ENCODE data around the gene FBXO15.

FBXO15 gene

DNA sequence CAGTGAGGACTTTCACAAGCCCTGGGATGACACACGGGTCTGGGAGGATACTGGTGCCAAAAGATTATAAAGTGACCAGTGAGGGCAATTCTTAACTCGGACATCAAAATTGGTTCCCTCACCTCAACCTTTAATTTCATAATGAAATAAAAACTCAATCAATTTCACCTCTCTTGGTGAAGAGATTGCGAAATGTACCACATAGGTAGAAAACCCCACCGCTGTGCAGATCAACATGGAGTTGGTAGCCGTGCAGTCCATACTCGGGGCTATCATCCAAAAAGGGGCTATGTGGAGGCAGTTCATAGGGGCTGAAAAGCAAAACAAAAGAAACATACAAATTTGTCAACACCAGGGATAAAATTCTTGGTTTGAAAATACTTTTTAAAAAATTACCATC is 24.4 kb downstream of the FBXO15 start:
- no peak for DNase-seq (ENCODE audit: low read depth)
- H3K4me3 ChIP-seq (ENCODE audit: low read depth, low read length): no peak overlapping the region

DNA sequence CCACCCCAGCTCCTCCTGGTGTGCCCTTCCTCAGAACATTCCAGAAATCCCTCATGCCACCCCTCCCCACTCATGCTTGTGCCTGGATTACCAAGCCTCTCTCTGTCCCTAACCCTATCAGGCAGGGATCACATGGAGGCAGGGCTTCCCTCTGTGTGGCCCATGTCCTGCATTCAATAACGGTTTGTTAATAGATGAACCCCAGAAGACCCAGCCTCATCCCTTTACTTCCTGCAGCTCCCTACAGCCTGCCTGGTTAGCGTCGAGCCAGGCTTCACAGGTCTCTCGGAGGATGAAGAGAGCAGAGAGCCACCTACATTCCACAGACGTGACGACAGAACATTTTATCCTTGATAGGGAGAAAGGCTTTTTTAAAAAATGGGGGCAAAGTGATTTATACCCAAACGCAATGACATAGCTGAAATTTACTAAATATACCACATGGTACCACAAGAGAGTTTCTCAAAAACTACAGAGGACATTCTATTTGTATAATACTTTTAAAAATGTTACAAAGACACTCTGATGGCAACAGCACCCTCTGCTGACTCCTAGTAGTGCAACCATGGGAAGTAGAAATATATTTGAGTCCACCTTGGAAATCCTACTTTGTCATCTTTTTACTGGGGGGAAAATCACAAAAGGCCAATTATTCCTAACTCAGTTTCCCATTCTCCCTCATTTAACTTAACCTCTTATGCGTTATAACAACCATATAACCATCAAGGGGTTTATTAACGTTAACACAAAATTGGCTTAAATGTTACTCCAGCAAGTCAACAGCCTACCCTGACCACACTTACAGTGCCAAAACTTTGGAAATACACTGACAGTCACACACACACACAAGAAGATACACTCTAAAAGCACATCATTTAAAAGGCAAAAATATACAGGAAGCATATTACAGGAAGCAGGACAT is 30.7 kb downstream of the FBXO15 start:
- DNase-seq (ENCODE audit: low read depth): no peak
- no peak overlapping the region for H3K4me3 ChIP-seq (ENCODE audit: low read depth, low read length)

DNA sequence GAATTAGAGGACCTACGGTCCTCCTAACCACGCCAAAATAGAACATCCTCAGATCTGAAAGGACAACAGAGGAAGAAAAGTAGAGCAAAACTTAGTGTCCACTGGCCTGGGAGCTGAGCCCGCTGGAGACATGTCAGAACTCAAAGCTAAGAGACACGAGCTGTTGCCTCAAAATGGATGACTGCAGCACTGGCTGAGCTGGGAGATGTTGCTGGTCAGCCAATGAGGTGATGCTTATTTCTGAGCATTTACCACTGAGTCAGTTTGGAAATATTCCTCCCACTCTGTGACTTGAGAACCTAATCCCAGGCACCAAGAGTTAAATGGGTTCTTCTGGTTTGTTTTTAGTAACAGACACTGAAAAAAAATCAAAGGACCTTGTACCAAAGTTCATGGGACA is 32.6 kb downstream of the FBXO15 start:
- no peak overlapping the region for H3K4me3 ChIP-seq (ENCODE audit: low read depth, low read length)
- DNase-seq (ENCODE audit: low read depth): peak; percentile 43

DNA sequence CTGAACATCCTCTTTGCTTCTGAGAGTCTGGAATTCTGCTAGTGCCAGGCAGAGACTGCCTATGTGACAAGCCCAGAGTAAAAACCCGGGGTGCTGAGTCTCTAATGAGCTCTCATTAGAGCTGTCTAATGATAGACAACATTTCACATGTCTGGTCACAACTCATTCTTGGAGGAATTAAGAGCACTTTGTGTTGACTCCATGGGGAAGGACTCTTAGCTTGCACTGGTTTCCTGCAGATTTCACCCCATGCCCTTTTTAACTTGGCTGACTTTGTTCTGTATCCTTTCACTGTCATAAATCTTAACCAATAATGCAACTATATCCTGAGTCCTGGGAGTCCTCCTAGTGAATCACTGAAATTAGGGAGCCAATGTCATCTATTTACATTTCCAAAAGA is 33.5 kb downstream of the FBXO15 start:
- no peak overlapping the region for H3K4me3 ChIP-seq (ENCODE audit: low read depth, low read length)
- peak; percentile 16 for DNase-seq (ENCODE audit: low read depth)

DNA sequence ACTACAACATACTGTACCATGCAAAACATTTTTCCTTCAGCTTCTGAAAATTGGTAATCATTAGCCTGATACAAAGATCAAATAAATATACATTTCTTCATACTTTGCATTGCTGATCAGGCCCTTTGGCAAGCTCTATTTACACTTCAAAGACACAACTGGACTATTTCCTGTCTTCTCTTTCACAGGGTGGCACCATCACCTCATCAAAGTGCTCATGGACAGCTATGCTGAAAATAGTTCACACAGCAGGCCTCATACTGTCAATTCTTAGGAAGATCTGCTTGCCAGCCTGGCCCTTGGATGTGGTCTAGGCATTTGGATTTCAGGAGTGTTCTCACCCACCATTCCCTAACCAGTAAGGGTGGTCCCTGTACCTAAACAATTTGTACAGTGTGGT is 33.9 kb downstream of the FBXO15 start:
- no peak for DNase-seq (ENCODE audit: low read depth)
- H3K4me3 ChIP-seq (ENCODE audit: low read depth, low read length): no peak overlapping the region

DNA sequence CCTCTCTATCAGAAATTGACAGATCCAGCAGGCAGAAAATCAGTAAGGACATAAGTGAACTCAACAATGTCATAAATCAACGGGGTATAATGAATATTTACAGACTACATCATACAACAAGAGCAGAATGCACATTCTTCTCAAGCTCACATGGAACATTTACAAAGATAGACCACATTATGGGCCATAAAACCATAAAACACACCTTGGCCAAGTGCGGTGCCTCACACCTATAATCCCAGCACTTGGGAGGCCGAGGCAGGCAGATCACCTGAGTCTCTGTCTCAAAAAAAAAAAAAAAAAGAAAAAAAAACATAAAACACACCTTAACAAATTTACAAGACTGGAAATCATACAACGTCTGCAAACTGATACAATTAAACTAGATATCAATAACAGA is 36.7 kb downstream of the FBXO15 start:
- no peak for DNase-seq (ENCODE audit: low read depth)
- no peak overlapping the region for H3K4me3 ChIP-seq (ENCODE audit: low read depth, low read length)

DNA sequence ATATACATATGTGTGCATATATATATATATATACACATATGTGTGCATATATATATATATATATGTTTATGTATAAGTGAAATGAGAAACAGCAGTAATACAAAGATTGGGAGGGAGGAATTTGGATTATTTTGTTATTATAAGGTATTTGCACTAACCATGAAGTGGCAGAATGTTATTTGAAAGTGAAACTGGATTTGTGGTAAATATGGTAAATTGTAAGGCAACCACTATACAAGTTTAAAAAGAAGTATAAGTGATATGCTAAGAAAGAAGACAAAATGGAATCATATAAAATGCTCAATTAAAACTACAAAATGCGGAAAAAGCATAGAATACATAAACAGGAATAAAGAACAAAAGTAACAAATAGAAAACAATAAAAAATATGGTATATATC is 37.5 kb downstream of the FBXO15 start:
- no peak overlapping the region for H3K4me3 ChIP-seq (ENCODE audit: low read depth, low read length)
- no peak for DNase-seq (ENCODE audit: low read depth)

DNA sequence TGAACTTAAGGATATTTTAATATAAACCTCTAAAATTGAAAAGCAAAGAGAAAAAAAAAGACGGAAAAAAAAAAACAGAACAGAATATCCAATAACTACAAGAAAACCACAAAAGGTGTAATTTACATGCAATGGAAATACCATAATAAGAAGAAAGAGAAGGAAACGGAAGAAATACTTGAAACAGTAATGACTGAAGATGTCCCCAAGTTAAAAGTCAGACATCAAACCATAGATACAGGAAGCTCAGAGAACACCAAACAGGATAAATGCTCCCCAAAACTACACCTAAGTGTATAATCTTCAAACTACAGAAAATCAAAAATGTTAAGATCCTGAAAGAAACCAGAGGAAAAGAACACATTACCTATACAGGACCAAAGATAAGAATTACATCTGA is 39.2 kb downstream of the FBXO15 start:
- no peak overlapping the region for H3K4me3 ChIP-seq (ENCODE audit: low read depth, low read length)
- DNase-seq (ENCODE audit: low read depth): no peak

DNA sequence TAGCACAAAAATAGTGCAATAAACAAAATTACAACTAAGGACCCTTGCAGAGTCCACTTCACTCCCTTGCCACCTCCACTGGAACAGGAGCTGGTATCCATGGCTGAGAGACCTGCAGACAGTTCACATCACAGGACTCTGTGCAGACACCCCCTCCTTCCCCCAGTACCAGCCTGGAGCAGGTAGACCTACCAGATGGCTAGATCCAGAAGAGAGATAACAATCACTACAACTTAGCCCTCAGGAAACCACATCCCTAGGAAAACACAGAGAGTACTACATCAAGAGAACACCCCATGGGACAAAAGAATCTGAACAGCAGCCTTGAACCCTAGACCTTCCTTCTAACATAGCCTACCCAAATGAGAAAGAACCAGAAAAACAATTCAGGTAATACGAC is 49.8 kb downstream of the FBXO15 start:
- DNase-seq (ENCODE audit: low read depth): no peak
- no peak overlapping the region for H3K4me3 ChIP-seq (ENCODE audit: low read depth, low read length)

DNA sequence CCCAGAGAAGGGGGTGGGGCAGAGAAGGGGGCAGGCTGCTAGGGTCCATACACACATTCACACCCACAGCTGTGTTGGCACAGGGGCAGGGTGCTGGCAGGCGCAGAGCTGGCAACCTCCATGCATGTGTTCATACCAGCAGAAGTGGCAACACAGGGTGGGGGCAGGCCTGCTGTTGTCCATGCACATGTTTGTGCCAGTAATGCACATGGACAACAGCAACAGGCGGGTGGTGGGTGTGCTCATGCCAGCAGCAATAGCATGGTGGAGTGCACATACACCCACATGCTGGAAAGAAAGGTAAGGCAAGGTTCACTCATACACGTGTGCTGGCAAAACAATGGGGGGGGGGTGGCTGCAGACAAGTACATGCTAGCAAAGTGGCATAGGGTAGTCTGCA is 54.7 kb downstream of the FBXO15 start:
- no peak overlapping the region for H3K4me3 ChIP-seq (ENCODE audit: low read depth, low read length)
- DNase-seq (ENCODE audit: low read depth): no peak

DNA sequence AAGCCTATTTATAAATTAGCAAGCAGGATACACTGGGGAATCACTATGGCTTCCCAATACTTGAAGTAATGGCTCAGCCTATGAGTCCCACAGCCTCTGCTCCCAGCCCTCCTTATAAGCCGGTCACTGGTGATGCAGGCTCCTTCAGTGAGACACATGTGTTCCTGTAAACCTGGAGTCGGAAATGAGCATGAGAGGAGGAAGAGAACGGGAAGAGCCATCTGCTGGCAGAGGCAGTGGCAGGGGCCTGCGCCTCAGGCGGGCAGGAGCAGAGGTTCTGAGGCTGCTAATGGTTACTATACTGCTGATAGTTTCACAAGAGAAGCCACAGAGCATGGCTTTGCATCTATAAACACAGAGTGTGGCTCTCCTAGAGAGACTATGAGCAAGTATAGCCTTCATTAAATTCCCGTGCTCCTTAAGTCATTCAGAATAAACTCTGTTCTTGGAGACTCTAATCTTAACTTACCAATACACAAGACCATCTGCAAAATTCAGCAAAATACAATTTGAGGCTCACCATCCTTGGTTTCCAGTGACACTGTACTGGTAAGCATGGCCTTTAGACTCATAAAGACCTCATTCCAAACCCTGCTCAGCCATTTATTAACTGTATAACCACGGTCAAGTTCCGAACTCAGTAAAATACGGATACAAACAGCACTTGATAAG is 63.3 kb downstream of the FBXO15 start:
- no peak for DNase-seq (ENCODE audit: low read depth)
- no peak overlapping the region for H3K4me3 ChIP-seq (ENCODE audit: low read depth, low read length)

DNA sequence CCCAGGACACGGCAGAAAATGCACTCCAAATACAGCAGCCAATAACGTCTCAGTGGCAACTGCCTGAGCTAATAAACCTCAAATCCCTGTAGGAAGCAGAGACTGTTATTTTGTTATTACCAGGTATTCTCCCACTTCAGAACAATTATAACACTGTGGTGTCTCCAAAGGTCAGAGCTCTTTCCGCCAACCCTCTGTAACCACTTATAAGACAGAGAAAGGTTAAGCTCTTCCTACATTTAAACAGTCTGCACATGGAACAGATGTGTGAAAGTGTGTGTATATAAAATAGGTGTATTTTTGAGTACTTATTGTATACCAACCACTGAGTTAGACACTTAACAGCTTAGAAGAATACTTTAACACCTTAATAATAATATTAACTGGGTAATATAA is 64.1 kb downstream of the FBXO15 start:
- H3K4me3 ChIP-seq (ENCODE audit: low read depth, low read length): no peak overlapping the region
- no peak for DNase-seq (ENCODE audit: low read depth)

DNA sequence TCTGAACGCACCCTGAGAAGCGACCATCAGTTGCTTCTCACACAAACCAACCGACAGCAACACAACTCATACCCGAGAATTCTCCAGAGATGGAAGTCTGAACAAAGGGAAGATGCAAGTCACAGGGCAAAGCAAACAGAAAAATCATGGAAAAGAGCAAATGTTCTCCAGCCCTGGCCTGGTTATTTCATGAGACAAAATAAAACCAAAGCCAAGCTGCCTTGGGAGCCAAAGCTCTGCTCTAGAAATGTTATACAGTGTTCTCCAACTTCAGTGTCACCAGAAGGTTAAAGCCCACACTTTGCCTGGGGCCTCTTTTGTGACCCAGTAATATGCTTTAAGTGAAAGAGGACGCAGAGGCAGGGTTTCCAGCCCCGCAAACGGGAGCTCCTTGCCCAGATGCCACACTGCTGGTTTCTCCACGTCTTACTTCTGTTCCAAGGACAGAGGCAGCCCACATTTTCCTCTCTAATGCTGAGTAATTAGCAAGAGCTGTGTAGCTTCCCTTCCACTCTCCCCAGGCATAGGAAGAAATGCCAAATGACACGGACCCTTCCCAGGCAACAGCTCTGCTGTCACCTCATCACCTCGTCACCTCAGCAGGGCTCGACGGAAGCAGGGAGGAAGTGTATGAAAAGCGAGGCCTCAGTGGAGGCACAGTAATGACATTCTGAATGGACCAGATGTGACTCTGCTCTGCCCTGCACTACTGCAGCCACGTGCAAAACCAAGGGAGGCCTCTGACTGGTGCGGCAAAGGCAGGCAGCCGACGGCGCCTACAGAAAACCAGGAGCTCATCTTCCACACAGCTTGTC is 64.7 kb downstream of the FBXO15 start:
- no peak overlapping the region for H3K4me3 ChIP-seq (ENCODE audit: low read depth, low read length)
- no peak for DNase-seq (ENCODE audit: low read depth)

DNA sequence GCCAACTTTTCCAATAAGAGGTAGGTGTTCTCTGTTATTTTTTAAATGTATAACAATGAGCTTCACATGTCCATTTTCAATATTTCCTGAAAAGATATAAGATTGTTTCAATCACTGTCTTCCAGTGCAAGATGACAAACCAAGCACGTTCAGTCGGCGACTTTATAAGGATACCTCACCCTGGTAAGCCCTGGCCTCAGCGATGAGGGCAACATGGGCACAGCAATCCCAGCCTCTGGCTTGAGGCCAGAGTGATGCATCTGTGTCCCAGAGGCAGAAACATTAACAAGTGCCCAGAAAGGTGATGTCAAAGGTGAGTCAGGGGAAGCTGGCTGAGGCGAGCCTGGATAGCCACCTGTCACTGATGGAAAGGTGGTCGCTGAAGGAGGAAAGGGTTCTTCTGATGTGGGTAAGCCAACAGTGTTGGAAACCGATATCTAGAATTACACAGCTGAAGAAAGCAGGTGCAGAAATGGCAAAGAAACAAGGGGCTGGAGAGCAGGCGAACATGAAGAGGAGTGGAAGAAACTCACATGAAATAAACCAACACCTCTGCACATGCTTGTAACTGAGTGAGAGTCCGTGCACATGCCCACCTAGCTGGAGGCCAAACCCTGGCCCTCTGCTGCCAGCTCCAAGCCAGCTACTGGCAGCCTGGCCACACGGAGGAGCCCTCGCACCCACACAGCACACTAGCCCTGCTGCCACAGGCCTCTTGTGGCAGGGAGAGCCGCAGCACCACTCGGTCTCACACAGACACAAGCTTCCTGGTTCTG is 65.5 kb downstream of the FBXO15 start:
- H3K4me3 ChIP-seq (ENCODE audit: low read depth, low read length): no peak overlapping the region
- DNase-seq (ENCODE audit: low read depth): no peak

DNA sequence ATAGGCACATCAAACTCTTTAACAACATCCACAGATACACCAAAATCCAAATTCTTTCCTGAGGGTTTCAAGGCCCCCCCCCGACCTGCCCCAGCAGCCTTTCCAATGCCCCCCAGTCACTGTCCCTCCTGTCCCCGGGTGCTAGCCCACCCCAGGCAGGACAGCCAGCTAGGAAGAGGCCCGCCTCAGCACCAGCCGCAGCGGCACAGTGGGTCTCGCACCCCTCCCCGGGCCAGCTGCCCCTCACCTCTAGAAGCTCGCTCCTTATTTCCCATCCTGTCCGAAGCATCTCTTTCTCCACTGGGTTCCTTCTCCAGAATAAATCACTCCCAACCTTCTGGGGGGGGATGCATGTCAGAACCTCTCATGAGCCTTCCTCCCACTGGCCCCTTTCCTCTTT is 69.4 kb downstream of the FBXO15 start:
- DNase-seq (ENCODE audit: low read depth): no peak
- no peak overlapping the region for H3K4me3 ChIP-seq (ENCODE audit: low read depth, low read length)

DNA sequence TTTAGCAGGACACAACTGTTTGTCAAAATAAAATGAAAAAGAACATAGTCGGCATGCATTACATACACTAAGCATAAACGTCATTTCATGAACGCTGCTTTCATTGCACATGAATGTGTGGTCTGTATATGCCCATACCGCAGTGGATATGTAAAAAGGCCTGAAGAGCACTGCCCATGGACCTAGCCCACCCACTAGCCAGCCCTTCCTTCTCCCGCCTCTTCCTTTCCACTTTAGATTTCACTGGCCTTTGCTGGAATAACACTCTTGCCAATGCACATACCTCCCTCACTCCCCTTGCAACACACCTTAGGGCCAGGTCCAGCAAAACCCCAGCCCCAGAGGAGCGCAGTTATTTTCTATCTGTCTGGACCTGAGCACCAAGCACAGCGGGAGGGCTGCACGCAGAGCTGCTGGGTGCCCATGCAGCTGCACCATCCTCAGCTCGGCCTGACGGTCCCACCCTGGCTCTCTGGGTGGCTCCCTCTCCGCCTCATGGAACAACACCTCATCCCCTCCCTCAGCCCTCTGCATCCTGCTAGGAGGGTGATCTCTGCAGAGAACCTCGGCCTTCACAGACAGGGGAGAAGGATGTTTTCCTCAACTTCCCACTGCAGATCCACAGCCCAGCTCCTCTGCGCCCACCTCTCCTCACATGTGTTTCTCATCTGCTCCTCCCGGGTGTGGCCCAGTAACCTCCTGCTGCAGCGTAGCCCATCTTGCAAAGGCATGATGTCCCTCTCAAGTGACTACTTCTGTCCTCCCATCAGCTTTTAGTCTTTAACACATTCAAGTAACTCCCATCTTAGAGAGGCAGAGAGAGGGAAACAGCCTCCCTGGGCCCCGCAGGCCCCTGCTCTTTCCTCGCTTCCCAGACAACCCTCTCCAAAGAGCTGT is 72.7 kb downstream of the FBXO15 start:
- no peak overlapping the region for H3K4me3 ChIP-seq (ENCODE audit: low read depth, low read length)
- DNase-seq (ENCODE audit: low read depth): no peak

DNA sequence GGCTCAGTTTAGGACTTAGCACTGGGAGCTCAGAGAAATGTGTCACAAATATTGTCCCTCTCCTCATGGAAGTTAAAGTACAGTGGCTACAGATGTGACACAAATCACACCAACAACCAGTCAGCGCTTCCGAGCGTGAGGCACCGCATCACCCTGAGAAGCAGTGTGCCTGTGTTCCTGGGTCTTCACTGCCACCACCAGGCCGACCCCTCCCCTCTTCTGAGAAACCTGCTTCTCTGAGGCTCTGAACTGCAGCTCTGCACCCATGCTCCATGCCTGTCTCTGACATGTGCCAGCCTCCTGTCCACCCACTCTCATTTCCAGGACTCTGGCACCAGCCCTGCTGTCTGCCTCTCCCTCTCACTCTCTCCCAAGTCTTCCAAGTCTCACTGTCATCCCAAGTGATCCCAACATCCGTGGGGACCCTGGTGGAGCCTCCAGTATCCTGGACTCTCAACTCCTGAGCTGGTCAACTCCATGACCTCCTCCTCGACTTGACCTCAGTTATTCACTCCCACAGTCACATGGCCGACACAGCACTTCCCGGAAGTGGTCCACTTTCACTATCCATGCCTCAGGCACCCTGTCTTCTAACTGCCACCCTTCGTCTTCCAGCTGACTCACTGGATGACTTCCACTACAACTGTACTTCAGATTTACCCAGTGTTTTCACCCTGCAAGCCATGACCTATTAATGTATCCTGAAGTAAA is 73.5 kb downstream of the FBXO15 start:
- DNase-seq (ENCODE audit: low read depth): no peak
- H3K4me3 ChIP-seq (ENCODE audit: low read depth, low read length): no peak overlapping the region

Measured in skeletal muscle cell (primary cell).